Glomerular endothelial cell (primary cell): ENCODE data around the gene ARL8A. TPM values are rescaled to one million over a fixed set of nuclear protein-coding genes. Genes with fewer than 3 reads are reported as not detected.
"Not testable (repeated sequence)": the region's sequence is repeated elsewhere in the genome, so short reads cannot be mapped to it uniquely, and the experiment has no call there.

Experiments used
- DNase-seq: peaks from one replicate; pipeline ENCODE4 v3.0.0-alpha.2; 2011; ENCODE audit warnings: low read depth, low spot score; ENCODE audit errors: extremely low read depth
- total RNA-seq: library from RNA; depleted of rRNA; stranded (reverse); fragments of >200 nt; gene quantifications from 2 replicates; pipeline ENCODE4 v1.2.3, GENCODE V29; 2015

The ARL8A gene
- total RNA-seq, 1 donor from 2014 or later, result 68.8 TPM

DNA sequence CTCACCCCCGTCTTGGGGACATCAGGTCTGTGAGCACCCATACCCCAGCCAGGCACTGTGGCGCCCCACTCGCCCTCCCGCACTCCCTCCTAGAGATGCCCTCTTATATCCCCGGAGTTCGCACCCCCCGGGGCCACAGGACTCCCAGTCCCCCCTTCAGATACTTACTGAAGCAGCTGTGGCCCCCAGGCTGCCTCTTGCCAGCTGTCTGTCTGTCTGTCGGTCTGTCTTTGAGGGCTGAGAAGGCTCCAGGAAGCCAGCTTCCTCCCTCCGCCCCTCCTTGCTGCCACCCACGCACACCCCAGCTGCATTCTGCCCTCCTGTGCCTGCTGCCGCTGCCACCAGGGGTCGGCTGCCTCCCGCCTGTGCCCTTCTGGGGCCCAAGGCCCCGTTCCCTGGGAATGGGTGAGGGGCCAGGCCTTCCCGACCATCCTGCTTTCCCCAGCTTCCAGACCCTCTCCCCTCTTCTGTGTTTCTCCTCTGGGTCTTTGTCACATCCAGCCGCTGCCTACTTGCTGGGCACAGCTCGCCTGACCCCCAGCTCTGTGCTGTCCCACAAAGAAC lies 15.9 kb upstream of the ARL8A start, which contains the start of gene PTPN7:
TSS of gene PTPN7 (minus strand) at position 226 of the 564 bp plus-strand sequence. CDS start 1,200 bp downstream, outside the sequence.
- no peak for DNase-seq

DNA sequence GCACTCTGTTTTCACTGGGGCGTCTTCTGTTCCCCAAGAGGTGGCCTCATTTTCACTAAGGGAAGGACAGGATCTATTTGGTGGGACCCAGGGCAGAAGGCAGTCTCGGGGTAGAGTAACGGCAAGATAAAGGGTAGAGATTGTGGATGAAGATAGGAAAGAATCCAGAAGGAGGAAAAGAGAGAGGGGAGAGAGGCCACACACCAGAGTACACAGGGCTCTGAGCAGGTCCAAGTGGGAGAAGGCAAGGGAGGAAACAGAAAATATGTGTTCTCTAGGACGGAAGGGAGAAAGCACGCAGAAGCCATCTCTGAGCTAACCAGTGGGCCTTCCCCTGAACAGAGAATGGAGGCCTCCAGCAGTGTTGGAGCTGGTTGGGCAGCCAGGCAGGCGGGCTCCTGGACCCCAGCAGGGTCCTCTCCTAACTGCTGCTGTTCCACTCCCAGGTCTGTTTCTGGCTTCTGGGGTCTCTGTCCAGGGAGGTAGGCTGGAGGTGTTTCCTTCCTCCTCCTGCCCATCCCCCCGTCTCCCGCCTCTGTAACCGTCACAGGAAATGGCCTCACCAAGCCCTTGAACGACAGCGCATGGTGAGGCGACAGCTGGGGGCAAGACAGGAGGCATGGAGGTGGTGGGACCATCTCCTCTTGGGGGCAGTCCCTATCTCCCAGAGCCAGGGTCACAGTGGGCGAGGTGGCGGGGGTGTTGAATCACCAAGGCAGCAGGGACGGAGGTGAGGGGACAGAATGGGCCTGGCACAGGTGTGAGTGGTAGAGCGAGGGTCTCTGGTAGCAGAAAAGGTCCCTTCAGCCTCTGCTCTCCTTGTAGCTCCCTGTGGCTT lies 15.2 kb upstream of the ARL8A start:
- DNase-seq, result no peak

DNA sequence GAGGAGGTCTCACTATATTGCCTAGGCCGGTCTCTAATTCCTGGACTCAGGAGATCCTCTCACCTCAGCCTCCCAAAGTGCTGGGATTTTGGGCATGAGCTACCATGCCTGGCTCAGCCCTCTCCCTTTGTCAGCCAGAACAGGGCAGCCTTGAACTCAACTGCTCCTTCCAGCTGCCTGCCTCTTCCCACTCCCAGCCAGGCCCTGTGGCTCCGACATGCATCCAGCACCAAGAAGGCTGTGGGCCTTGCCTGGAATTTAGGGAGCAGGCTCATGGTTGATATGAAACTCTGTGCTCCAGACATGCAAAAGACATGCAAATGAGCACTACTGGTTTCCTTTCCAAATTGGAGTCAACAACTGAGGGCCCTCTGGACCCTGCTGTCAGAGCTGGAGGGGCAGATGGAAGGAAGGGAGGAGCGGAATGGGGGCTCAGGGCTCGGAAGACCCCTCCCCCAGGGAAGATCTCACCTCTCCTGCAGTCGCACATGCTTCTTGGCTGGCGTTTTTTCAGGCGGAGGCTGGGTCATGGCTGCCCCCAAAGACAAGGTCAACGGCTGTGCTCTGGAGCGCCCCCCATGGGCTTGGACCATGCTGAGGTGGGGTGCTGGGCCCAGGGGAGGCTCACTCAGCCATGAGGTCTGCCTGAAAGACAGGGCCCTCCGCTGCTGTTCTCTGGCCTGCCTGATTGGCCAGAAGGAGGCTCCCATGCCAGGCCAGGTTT lies 14.4 kb upstream of the ARL8A start:
- no peak for DNase-seq

DNA sequence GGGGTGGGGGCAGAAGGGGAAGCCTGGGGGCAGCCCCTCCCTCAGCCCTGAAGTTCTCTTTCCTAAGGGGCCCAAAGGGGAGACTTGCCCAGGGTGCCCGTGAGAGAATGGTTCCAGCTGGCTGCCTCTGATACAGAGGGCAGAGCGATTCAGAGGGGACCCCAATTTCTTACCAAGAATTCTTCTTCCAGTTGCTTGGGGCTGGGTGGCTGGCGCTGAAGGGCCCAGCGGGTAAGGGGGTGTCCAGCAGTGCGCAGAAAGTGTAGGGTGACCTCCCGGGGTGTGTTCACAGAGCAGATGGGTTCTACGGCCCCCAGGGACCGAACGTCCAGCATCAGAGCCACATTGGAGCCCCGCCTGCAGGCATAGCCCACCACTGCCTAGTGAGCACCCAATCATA lies 13.4 kb upstream of the ARL8A start:
- no peak for DNase-seq

DNA sequence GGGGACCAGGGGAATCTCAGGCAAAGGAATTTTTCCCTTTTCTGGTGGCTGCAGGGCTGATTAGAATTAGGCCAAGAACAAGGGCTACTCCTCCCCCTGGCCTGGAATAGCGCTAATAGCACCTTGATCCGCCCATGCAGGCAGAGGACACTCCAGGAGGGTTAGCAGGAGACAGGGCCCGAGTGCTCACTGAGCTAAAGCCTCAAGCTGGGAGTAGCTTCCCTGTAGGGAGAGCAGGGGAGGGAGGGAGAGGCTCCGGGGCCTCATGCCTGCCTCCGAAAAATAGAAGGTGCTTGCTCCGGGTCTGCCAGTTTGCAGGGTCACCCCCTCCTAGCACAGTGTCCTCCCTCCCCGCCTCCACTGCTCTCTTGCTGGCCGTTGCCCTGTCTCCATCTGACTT lies 12.1 kb upstream of the ARL8A start:
- no peak for DNase-seq

DNA sequence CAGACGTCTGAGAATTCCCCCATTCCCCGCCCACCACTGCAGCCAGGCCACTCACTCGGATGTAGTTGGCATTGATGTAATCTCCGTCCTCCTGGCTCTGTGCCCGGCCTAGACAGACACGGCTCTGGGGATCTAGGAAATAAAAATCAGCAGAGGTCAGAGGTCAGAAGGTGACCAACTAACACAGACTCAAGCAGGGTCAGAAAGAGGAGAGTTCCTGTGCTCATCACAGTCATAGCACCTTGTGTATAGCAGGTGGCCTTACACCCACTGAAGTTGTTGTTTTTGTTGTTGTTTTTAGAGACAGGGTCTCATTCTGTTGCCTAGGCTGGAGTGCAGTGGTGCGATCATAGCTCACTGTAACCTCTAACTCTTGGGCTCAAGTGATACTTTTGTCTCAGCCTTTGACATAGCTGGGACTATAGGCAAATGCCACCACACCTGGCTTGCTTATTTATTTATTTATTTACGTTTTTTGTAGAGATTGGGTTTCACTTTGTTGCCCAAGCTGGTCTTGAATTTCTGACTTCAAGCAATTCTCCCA lies 11.0 kb upstream of the ARL8A start:
- peak; percentile 18 for DNase-seq

DNA sequence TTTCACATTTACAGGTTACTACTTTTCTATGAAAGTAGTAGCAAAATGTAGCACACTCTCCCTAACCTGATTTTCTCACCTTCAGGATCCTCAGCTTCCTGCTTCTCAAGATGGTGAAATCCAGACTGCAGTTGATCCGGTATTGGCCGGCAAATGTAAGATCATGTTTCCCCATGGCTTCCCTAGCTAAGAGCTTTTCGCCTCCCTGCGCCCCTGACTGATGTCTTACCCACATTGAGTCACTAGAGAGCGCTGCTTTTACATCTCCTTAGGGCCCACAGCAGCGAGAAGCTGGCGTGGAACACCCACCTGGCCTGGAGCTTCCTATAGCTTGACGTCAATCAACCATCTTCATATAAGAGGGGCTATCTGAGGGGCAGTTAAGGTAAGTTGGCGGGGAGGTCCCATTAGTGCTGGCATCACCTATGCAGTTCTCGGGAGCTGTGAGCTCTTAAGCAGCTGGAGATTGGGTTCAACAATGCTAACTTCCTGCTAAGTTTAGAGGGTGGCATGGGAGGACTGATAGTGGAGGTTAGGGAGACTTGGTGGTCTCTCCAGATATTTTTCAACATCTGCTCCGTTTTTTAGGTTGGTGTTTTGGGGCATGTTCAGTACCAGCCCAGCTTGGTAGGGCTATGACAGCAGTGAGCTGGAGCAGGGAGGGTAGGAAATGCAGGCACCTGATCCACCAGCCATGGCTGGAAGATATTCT lies 10.4 kb upstream of the ARL8A start:
- DNase-seq, result no peak

DNA sequence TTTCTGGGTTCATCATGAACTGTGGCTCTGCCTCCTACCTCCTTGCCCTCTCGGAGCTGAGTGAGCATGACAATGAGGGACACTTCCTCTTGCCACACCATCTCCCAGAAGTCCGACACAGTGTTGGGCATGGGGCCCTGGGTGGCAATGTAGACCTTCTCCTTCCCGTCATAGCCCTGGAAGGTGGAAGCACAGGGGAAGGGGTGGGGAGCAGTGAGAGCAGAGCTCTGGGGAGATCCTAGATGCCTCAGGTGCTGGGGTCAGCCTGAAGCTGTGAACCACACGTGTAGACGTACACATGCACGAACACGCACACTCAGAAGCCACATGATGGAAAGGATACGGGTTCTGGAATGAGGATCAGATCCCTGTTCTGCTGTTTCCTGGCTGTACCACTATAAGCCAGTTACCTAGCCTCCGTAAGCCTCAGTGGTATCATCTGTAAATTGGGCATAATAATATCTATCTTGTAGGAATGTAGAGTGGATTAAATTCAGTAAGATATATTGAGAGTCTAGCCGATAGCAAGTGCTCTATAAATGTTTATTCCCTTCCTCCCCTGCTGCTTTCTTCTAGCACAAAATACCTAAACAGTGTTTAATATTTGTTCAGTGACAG lies 9.7 kb upstream of the ARL8A start:
- no peak for DNase-seq

DNA sequence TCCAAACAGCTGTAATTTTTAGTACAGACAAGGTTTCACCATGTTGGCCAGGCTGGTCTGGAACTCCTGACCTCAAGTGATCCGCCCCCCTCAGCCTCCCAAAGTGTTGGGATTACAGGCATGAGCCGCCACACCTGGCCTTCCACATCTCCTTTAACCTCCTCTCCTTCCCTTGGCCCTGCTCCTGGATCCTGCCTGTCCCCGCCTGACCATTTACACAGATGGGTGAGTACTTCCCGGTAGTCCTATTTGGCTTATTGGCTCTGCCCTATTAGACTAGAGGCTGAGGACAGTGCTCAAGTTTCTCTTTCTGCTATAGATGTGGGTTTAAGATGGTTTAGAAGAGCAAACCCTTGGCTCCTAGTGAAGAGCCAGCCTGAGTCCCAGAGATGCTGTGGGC lies 8.7 kb upstream of the ARL8A start:
- no peak for DNase-seq

DNA sequence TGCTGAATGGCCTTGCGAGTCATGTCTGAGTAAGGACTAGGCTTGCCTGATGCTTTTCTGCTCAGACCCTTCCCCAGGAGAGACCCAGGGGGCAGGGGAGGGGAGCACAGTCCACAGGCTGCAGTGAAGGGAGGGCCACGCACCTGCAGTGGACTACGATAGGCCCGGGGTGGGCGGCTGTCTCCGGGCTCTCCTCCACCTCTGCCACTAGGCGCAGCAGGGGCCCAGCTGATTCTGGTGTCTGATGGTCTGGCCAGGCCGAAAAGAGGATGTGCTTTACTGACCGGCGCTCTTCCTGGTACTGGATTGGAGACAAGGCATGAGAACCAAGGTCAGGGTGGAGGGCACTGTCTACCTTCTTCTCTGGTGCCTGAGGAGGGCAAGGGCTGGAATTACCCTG lies 7.9 kb upstream of the ARL8A start:
- no peak for DNase-seq

DNA sequence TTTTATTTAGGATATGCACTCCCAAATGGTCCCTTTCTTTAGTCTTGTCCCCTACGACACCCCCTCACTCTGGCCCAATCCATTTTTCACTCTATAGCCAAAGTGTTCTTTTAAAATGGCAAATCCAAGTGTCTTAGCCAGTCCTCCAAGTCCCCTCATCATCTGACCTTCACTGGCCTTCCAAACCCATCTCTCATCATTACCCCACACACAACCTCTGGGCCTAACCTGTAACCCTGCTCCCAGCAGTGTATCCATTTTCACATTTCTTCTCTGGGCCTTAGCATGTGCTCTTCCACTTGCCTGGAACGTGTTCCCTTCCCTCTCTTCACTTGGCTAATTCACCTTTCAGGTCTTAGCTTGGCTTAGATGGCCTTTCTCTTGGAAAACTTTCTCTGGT lies 6.5 kb upstream of the ARL8A start:
- no peak for DNase-seq

DNA sequence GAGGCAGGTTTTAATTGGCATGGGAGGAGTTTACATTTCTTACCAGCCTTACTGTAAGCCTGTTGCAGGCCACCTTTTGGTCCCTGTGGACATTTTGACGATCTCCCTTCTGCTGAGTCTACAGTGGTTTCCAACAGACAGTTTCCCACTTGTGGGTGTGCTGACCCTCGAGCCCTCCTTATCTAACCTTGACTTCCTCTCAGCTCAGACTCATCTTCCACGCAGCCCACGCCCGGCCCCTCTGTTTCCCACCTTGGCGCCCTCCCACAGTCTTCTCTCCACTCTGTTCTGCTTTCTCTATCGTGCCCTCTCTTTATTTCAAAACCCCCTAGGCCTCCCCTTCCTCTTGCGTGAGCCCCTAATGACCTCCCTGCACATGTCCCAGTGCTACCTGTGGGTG lies 6.1 kb upstream of the ARL8A start:
- DNase-seq, result no peak

DNA sequence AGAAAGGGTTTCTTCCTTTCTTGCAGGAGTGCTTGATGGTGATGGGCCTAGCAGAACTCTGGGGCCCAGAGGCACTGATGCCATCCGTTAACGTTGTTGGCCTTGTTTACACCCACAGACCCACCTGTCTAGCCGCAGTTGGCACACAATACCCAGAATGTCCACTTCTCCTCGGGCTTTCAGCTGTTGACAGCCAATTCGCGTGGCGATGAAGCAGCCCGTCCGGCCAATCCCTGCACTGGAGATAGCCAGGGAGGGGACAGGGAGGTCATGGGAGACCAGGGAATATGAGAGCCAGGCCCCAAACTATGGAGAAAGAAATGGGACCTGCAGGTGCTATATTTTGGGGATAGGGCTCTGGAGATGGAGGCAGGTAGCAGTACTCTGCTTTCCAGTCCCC lies 5.7 kb upstream of the ARL8A start:
- DNase-seq, result no peak

DNA sequence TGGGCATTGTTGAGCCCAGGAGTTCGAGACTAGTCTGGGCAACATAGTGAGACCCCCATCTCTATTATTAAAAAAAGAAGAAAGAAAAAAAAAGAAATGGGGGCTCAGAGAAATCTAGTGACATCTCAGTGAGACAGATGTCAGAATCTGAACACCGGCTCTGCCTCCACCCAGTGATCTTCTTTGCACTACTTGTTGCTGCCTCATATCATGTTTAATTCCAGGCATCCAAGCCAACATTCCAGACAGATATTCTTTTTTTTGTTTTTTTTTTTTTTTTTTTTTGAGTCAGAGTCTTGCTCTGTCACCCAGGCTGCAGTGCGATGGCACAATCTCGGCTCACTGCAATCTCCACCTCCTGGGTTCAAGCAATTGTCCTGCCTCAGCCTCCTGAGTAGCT lies 5.0 kb upstream of the ARL8A start:
- no peak for DNase-seq

DNA sequence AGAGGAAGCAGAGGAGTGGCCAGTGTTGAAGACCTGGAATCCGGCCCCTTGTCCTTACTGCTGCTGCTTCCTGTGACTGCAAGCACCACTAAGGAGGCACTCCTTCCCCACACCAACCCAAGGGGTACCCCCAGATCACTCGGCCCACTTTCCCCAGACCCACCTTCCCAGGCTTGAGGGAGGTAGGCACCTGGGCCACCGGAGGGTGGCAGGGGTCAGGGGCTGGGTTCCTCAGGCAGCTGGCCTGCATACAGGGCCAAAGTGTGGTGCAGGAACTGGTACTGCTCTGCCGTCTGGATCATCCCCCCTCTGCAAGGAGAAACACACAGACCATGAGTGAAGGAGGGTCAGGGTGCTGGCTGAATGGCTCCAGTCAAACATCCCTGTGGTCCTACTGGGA lies 3.9 kb upstream of the ARL8A start:
- no peak for DNase-seq

DNA sequence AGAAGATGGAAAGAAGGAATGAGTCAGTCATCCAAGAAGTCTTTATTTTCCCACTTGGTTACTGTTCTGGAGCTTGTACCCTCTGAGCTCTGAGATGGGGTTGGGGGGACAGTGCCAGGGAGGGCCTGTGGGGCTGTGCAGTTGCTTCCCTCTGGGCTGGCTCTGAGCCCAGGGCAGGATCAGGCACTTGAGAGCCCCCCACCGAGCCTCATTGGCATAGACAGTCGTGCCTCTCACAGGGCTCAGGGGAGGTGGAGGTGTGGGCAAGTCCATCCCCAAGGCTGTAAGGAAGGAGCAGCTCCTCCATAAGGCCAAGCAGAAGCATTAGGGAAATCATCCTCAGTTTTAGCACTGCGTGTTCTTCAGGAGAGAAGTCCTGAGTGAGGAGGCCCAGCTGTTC lies 2.5 kb upstream of the ARL8A start:
- no peak for DNase-seq

DNA sequence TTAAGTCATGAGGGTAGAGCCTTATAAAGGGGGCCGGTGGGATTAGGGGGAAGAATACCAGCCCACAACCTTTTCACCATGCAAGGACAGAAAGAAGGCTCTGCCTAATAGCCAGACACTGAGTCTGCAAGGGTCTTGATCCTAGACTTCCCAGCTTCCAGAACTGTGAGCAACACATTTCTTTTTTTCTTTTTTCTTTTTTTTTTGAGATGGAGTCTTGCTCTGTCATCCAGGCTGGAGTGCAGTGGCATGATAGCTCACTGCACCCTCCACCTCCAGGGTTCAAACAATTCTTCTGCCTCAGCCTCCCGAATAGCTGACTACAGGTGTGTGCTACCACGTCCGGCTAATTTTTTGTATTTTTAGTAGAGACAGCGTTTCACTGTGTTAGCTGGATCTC lies 1.7 kb upstream of the ARL8A start:
- DNase-seq, result no peak

DNA sequence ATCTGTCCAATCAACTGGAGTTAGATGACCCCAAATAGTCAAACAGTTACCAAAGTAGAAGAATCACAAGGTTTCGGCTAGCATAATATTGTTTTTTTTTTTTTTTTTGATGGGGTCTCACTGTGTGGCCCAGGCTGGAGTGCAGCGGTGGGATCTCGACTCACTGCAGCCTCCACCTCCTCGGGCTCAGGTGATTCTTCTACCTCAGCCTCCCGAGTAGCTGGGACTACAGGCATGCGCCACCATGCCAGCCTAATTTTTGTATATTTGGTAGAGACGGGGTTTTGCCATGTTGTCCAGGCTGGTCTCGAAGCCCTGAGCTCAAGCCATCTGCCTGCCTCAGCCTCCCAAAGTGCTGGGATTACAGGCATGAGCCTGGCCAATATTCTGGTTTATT lies 1.2 kb upstream of the ARL8A start:
- not testable (repeated sequence) for DNase-seq

DNA sequence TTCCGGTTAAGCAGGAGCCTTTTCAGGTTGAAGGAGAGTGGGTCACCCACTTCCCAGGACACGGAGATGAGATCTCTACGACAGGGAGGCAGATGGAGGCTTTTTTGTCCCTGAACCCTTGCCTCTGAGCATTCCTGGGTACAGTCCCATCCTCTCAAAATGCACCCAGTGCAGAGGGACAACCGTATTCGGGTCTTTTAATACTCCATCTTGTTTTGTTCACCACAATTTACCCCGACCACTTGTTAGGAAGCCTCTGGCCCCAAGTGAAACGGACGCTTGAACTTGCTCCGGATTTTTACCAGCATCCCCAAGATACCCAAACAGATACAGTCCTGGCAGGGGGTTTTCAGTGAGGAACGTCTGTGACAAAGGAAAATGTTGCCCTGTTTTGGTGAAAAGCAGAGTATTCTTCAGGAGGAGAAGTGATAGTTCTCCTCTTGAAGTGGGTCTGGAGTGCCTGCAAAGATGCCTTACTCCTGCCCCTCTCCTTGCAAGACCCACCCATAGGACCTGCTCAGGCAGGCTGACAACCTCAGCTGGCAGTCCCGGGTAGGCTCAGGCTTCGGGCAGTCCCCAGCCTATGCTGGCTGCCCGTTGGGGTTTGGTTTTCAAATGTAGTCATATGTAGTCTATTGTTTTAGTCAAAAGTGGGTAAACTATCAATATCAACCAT lies 669 bp upstream of the ARL8A start:
- no peak for DNase-seq
